ENCODE results near the gene KCNE4.
"Not testable (repeated sequence)": the region's sequence is repeated elsewhere in the genome, so short reads cannot be mapped to it uniquely, and the experiment has no call there.

The KCNE4 gene

GRCh38 chr2:223058952-223059716 is 7.1 kb downstream of the KCNE4 start:
- no peak for FAIRE-seq

GRCh38 chr2:223060201-223060825 is 8.3 kb downstream of the KCNE4 start:
- FAIRE-seq, result no peak

GRCh38 chr2:223062396-223062795 is 10.4 kb downstream of the KCNE4 start:
- FAIRE-seq, result no peak

GRCh38 chr2:223065107-223065506 is 13.1 kb downstream of the KCNE4 start:
- no peak for FAIRE-seq

- FAIRE-seq, result no peak
Measured at GRCh38 chr2:223066721-223067120, 14.7 kb downstream of the KCNE4 start.

GRCh38 chr2:223068071-223068470 is 16.1 kb downstream of the KCNE4 start:
- no peak for FAIRE-seq

GRCh38 chr2:223069465-223069864 is 17.5 kb downstream of the KCNE4 start:
- FAIRE-seq, result no peak

- no peak for FAIRE-seq
Measured at GRCh38 chr2:223069988-223070387, 18.0 kb downstream of the KCNE4 start.

GRCh38 chr2:223071139-223071538 is 19.1 kb downstream of the KCNE4 start:
- no peak for FAIRE-seq

GRCh38 chr2:223072826-223073225 is 20.8 kb downstream of the KCNE4 start:
- FAIRE-seq, result no peak

GRCh38 chr2:223075301-223076270 is 23.6 kb downstream of the KCNE4 start:
- no peak for FAIRE-seq

GRCh38 chr2:223076573-223076972 is 24.6 kb downstream of the KCNE4 start:
- FAIRE-seq, result no peak

GRCh38 chr2:223078482-223078881 is 26.5 kb downstream of the KCNE4 start:
- FAIRE-seq, result peak; percentile 12

- FAIRE-seq, result no peak
Measured at GRCh38 chr2:223079378-223079777, 27.4 kb downstream of the KCNE4 start.

- FAIRE-seq, result no peak
Measured at GRCh38 chr2:223079925-223080324, 27.9 kb downstream of the KCNE4 start.

- not testable (repeated sequence) for FAIRE-seq
Measured at GRCh38 chr2:223080790-223081360, 28.9 kb downstream of the KCNE4 start.

GRCh38 chr2:223081789-223082188 is 29.8 kb downstream of the KCNE4 start:
- FAIRE-seq, result no peak

- FAIRE-seq, result no peak
Measured at GRCh38 chr2:223082706-223083105, 30.7 kb downstream of the KCNE4 start.

GRCh38 chr2:223083402-223084070 is 31.5 kb downstream of the KCNE4 start:
- FAIRE-seq, result no peak

- FAIRE-seq, result no peak
Measured at GRCh38 chr2:223084873-223085272, 32.9 kb downstream of the KCNE4 start.

GRCh38 chr2:223086370-223086981 is 34.5 kb downstream of the KCNE4 start:
- FAIRE-seq, result no peak

GRCh38 chr2:223087466-223087865 is 35.5 kb downstream of the KCNE4 start:
- no peak for FAIRE-seq
